Hindlimb muscle (tissue), 1 donor: ENCODE measurements around the gene KCNQ2. TPM values are rescaled to one million over a fixed set of nuclear protein-coding genes. Genes with fewer than 3 reads are reported as not detected.
"Not testable (repeated sequence)": the region's sequence is repeated elsewhere in the genome, so short reads cannot be mapped to it uniquely, and the experiment has no call there.

Experiments
- DNase-seq: peaks from one replicate; pipeline ENCODE4 v3.0.0-alpha.2; 2013
- polyA plus RNA-seq: library from polyadenylated mRNA; unstranded; fragments of 120-200 nt; gene quantifications from one replicate; pipeline ENCODE4 v1.2.1, GENCODE V29; 2013; ENCODE audit not compliant: insufficient read length

Gene KCNQ2
- polyA plus RNA-seq, 1 donor, result 1.8 TPM

DNA sequence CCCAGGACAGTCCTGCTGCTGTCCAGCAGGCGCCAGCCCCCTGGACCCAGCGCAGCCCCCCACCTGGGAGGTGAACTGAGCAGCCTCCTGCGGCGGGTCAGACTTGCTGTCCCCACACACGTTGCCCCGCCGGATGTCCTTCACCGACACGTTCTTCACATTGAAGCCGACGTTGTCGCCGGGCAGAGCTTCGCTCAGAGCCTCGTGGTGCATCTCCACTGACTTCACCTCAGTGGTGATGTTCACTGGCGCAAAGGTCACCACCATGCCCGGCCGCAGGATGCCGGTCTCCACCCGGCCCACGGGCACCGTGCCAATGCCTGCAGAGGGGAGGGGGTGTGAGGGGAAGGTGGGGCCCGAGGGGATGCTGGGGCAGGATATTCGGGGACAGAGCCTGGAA, 18.0 kb upstream of the KCNQ2 start:
- no peak for DNase-seq

DNA sequence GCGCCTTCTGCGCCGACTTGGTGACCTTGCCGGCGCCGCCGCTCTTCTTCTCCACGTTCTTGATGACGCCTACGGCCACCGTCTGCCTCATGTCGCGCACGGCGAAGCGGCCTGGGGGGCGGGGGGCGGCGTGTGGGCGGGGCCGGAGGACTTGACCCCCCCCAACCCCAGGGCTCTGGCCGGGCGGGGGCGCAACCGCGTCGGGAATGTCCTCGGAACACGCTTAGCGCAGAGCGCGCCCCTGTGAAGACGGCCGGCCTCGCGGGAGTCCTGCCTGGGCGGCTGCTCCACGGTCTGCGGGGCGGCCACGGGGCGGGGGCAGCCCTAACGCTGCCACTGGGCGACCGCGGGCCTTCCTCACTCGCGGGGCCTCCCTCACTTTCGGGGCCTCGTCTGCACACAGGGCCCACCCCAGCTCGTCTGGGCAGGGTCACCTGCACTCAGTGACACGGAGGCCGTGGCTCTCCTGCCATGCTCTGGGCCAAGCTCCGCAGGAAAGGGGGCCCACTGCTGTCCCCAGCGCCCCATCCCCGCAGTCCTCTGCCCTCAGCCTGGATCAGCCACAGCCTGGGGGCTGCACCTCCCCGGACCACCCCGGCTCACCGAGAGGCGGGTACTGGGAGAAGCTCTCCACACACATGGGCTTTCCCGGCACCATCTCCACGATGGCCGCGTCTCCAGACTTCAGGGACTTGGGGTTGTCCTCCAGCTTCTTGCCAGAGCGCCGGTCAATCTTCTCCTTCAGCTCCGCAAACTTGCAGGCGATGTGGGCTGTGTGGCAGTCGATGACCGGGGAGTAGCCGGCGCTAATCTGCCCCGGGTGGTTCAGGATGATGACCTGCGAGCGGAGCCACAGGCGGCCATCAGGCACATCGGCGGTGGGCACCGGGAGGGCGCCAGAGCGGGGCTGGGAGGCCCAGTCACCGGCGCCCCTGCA, 16.1 kb upstream of the KCNQ2 start:
- no peak for DNase-seq

DNA sequence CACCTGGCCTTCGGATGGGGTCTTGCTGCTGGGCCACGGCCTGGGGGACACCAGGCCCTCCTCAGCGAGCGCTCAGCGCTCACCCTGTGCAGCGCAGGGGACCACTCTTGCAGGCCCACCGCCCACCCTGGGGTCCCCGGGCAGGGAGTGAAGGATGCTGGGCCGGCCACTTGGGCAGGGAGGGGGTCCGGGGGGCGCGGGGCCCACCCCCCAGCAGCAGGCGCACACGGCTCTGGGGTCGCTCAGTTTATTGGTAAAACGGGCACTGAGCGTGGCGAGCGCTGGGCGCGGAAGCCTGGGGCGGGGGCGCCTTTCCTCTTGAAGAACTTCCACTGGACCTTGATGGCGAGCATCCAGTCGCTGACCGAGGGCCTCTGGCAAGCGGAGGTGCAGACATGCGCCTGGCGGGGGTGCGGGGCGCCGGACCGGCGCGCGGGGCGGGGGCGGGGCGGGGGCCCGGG, 15.4 kb upstream of the KCNQ2 start:
- DNase-seq, result no peak

DNA sequence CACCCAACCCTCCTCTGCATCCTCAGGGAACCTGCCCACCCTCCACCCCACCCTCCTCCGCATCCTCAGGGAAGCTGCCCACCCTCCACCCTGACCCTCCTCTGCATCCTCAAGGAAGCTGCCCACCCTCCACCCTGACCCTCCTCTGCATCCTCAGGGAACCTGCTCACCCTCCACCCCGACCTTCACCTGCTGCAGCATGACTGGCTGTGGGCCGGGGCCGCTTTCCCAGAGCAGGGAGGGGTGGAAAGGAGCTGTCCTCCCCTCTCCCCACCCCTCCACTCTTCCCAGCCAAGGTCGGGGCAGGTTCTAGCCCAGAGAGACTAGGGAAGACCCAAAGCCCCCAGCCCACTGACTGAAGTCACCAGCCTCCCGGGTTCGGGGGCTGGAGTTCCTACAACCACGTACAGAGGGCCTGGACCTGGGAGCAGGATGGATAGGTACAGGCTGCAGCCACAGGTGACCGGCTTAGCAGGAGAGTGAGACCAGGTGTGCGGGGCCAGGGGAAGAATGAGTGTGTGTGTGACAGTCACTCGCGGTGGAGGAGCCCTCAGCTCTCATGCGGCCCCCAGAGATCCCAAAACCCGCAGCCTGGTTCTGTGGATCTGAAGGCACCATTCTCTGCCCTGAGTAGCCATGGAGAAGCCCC, 14.8 kb upstream of the KCNQ2 start:
- no peak for DNase-seq

DNA sequence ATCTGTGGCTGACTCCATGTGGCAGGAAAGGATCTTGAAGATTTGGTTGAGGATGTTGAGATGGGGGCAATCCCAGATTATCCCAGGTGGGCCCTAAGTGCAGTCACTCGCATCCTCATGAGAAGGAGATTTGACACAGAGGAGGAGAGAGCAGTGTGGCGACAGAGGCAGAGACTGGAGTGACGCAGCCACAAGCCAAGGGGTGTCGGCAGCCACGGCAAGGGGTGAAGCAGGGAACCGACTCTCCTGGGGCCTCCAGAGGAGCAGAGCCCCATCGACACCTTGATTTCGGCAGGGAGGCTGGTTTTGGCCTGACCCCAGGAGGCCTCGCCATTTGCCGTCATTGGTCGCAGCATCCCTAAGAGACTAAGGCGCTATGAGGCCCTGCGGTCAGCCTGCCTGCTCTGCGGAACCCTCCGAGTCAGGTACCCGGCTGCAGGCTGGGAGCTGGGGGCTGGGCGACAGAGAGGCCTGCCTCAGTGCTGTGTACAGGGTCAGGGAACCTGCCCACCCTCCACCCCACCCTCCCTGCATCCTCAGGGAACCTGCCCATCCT, 13.9 kb upstream of the KCNQ2 start:
- DNase-seq, result no peak

DNA sequence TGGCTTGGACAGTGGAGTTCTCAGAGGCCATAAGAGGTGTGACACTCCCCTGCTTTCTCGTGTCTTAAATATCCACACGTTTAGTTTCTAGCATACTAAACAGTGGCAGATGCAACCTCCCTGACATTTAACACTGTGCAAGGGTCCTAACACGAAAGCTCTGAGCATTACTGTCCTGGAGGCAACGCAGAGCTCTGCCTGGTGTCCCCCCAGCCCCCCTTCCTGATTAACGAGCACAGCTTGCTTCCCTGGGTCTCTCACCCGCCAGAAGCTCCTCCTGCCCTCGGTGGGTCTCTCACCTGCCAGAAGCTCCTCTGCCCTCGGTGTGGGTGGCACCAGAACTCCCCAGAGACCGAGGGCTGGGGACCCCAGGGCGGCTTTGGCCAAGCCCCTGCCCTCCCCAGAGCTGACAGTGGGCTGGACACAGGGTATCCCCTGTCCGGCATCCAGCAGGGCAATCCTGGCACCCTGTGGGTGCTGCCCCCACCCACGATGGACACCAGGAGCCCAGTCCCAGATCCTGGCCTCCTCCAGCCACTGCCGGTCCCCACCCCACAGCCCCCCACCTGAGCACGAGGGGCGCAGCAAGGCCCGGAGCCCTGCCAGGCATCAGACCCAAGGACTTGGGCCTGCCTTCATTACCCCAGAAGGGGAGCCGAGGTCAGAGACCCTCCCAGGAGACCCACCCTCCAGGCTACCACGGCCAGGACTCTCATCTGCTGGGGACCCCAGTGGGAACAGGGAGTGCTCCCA, 12.4 kb upstream of the KCNQ2 start:
- no peak for DNase-seq

DNA sequence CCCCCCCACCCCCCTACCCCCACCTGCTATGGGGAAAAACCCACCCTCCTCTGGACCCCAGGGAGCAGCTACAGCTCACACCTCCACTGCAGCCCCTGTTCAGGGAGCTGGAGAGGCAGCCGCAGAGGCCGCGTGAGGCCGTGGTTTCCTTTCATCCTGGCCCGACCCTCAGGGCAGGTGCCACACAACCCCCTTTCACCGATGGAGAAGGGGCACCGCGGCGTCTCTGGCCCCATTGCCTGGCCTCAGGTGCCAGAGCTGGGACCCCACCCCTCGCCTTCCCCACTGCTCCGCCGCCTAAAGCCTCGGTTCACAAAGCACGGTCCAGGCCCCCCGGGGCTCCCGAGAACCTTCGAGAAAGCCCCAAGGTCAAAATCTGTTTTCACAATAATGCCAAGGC, 11.8 kb upstream of the KCNQ2 start:
- no peak for DNase-seq

DNA sequence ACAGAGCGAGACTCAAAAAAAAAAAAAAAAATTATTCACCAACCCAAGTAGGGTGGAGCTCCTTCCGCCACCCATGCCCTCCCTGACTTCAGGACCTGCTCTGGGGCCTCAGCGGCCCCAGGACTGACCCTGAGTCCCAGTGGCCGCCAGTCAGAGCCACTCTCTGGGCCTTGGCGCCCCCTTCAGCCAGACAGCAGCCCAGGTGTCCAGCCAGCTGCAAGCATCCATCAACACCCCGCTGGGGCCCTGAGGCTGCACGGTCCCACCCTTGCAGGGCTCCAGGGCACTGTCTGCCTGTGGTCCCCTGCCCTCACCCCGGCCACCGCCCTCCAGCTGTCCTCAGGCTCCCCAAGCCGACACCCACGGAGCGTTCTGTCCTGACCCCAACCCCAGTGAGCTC, 11.4 kb upstream of the KCNQ2 start:
- DNase-seq, result no peak

DNA sequence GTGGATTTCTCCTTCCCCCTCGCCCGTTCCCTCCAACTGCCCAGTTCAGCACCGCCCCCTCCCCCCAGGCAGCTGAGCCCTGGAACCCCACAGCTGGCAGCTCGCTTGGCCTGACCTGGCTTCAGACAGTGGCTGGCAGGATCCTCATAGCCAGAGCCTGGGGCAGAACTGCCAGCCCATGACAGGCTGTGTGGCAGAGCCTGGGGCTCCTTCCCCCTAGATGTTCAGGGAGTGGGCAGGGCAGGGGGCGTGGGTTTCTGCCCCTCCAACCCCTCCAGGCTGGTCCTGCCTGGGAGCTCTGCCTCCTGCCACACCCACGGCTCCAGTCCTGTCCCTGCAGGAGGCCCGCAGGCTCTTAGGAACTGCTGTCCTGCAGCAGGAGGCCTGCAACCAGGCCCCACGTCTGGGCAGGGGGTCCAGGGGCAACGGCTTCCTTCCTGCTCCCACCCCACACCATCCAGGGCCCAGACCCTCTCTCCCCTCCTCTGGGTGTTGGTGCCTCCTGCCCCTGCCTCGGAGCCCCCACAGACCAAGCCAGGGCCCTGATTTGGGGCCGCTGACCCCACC, 9.6 kb upstream of the KCNQ2 start:
- no peak for DNase-seq

DNA sequence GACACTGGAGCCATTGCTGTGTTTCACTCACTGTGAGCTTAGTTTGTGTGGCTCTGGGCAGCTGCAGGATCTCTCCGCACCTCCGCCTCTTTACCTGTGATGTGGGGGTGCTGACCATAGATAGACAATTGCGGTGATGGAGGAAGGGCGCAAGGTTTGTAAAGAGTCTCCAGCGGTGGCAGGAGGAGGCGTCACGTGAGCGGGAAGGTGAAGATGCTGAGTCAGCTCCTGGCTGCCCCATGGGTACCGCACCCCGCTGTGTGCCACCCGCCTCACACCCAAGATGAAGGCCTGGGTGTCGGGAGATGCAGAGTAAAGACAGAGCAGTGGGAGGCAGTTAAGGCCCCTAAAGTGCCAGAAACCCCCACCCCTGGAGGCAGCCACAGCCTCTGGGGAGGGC, 9.0 kb upstream of the KCNQ2 start:
- no peak for DNase-seq

DNA sequence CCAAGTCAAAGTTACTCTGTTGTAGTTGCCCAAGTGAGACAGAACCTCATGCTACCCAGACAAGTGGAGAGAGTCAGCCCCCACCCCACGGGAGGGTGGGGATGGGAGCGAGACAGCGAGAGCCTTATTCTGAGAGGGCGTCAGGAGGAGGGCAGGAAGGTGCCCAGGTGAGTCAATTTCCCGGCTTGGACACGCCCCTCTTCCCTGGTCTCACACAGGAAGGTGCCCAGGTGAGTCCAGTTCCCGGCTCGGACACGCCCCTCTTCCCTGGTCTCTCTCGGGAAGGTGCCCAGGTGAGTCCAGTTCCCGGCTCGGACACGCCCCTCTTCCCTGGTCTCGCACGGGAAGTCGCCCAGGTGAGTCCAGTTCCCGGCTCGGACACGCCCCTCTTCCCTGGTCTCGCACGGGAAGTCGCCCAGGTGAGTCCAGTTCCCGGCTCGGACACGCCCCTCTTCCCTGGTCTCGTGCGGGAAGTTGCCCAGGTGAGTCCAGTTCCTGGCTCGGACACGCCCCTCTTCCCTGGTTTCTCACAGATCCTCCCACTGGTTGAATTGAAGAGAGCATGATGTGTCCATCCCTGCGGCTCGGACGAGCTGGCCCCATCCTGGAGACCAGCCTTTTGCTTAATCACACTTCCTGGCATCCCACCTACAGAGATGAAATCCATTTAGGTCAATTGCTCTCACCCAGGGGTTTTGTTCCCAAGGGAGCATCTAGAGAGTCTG, 7.4 kb upstream of the KCNQ2 start:
- DNase-seq, result not testable (repeated sequence)

DNA sequence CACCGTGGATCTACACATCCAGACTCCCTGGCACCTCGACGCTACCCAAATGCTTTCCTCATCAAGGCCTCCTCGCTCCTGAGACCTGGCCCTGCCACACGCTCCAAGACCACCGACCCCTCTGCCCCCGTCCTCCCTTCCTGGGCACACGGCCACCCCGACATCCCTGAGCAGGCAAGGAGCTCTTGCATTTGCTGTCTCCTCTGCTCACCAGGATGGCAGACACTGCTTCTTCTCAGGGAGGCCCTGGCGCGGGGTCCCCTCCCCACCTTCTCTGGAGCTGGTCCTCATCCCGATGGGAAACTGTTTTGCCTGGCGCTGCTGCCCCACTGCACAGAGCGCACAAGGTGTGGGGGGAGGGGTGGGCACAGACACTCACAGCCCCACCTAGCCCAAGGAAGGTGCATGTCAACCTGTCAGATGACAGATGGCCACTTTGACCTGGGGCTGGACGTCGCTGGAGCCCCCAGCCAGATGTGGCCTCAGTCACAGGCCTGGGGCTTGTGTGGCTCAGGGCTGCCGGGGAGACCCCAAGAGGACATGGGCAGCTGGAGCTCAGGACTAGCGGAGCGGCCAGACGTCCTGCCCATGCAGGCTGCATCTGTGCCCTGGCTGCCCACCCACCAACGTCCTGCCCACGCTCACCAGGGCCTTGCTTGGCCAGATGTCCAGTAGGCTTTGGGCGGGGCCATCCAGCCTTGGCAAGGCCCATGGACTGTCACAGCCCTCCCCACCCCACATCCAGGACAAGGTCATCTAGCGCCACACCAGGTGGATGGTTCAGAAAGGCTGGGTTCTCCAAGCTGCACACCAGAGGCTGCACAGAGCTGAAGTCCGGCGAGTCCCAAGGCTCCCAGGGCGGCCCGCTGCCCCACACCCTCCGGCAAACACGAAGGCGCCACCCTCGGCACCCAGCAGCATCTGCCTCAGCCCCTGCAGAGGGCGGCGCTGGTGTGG, 6.2 kb upstream of the KCNQ2 start:
- no peak for DNase-seq

DNA sequence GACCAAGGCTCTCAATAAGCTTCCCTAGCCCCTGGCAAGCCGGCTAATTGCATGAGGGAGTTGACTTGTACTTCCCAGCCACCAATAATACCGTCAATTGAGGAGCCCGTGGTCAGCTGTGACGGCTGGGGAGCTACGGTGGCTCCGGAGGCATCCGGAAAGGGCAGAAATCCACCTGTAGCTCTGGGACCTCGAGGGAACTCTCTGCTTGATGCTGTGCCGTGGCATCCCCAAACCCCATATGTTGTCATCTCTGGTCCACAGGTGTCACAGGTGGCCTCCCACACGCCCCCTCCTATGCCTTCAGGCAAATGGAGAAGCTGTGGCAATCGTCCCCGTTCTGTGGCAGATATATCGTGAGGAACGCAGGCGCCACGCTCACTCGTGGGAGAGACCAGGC, 5.5 kb upstream of the KCNQ2 start:
- no peak for DNase-seq

DNA sequence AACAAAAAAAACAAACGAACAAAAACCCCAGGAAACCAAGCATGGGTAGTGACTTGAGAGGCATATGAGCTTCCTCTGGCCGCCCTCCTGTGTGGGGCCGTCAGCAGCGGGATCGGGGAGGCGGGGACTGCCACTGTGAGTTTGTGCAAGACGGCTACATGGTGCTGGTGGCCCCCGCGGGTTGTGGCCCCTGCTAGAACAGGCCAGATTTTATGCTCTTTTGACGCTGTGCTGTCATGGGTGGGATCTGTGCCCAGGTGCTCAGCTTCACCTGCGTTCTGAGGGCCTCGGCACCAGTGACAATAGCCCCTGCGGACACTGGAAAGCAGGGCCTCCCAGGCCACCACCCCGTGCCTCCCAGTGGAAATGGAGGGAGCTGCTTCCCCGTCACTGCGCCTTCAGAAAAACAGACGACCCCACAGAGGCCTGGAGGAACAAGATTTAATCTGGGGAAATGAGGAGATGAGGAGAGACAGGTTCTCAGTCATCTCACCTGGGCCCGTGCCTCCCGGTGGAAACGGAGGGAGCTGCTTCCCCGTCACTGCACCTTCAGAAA, 4.7 kb upstream of the KCNQ2 start:
- DNase-seq, result no peak

DNA sequence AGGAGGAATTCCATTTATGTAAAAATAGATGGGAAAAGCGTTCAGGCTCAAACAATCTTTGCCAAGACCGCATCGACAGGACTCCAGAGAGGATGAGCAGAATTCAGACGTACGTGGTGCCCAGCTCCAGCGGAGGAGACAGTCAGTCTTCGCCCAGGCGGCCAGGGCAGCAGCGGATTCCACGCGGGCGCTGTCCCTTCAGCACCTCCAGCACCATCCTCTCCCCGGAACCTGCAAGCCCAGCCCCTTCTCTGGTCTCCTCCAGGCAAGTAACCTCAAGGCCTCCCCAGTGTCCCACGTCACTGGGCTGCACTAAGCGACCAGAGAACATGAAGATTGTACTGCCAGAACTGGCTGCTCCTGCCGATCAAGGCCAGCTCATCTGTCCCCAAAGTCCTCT, 2.8 kb upstream of the KCNQ2 start:
- no peak for DNase-seq

DNA sequence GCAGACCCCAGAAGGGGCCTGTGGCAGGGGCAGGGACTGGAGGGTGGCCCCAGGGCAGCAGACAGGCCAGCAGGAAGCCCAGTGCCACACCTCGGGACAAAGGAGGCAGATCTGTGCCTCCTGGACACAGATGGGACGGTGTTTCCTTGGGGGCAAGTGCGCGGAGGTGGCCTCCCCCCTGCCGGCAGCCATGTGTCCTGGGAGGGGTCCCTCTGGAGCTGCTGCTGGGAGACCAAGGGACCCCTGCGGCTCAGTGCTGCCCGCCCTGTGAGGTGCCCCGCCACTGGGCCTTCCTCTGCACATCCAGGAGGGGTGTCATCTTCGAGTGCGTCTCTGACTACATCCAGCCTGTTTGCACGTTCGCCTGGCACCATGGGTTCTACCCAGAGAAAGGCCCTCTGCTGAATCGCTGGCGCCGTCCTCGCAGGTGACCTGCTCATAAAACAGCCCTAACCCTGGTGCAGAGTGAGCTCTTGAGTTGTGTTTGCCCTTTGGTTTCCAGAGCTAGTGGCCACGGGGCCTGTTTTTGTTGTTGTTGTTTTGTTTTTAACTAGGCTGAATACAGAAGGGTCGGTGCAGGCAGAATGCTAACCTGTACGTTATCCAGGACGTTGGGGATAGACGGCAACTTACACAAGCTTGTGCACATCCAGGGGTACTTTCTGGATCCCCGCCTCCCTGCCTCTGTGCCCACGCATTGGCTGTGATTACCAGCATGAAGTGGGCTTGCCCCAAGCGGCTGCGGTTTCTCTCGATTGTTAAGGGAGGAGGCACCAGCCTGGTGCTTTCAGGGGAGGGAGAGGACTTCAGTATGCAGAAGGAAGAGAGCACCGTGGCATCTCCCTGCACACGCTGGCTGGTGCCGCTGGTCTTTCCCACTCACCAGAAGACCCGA, 1.3 kb upstream of the KCNQ2 start:
- no peak for DNase-seq

DNA sequence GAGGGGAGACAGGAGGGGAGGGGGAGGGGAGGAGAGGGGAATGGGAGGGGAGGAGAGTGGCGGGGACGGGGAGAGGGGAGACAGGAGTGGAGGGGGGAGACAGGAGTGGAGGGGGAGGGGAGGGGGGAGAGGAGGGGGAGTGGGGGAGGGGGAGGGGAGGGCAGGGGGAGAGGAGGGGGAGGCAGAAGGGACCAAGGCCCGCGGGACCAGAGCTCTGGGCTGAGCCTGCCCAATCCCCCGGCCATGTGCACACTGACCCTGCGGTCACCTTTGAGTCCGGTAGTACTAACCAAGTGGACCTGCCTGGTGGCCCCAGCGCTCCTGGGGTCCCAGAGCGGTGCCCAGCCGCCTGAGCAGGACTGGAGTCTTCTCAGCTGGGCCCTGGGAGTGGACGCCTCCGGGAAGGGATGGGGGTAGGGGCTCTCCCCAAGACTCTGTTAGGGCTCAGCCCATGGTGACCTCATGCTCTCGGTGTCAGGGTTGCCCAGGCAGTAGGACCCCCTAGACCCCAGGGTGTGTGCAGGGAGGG, 471 bp upstream of the KCNQ2 start:
- DNase-seq, result no peak

DNA sequence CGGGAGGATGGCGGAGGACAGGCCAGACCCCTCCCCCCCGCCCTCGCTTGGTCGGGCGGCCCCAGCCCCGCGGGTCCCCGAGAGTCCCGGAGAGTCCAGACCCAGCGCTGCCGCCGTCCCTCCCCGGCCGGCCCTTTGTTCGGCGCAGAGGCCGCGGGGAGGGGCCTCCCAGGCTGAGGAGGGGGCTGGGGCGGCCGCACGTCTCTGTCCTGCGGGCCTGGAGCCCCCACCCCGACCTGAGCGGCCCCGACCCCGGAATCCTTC, 806 bp downstream of the KCNQ2 start:
- DNase-seq, result no peak

DNA sequence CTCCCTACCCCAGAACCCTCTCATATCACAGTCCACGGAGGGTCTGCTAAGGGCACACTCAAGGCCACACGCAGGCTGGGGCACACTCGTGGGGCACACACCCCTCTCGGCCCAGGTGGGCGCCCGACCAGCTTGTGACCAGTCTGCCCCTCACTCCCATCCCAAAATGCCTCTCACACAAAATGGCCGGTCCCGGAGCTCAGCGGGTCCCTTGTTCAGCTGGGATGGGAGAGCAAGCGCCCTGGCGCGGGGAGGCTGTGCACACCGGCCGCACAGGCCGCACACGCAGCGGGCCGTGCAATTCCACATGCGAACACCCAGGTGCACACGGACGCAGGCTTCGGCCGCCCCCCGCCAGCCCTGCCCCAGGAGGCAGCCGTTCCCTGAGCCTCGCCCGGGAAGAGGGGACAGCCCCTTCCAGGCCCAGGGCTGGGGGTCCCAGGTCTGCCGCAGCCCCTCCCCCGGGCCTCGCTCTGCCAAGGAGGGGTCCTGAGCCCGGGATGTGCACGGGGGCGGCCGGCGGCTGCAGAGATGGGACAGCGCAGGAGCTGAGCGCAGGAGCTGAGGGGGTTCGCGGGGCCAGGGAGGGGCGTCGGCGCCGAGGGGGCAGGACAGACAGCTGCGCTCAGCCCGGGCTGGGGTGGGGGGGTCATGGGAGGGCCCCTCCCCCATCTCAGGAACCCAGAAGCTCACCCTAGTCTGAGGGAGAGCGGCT, 1.3 kb downstream of the KCNQ2 start:
- DNase-seq, result no peak
